PFSK-1 (cell line): ENCODE measurements around the gene FTCDNL1.

Source experiments
- POLR2AphosphoS5 ChIP-seq: IDR thresholded peaks from 2 replicates; pipeline ENCODE4 v1.6.1; 2012; ENCODE audit warnings: low read depth, mild to moderate bottlenecking, control low read depth, low read length, moderate library complexity
- REST ChIP-seq, 2 experiments: IDR thresholded peaks; 2 replicates each; pipeline versions ENCODE4 v1.6.1 to v1.8.0; 2011 to 2012; ENCODE audit warnings: low read depth in 2 of 2, low read length in 2 of 2, control low read depth in 1 of 2, inconsistent platforms in 1 of 2, mild to moderate bottlenecking in 1 of 2, moderate library complexity in 1 of 2; ENCODE audit not compliant: insufficient read depth in 1 of 2
- SIN3A ChIP-seq: IDR thresholded peaks from 2 replicates; pipeline ENCODE4 v1.6.1; 2012; ENCODE audit warnings: mild to moderate bottlenecking, low read length, moderate library complexity, borderline replicate concordance; ENCODE audit not compliant: insufficient read depth
- TAF1 ChIP-seq: IDR thresholded peaks from 2 replicates; pipeline ENCODE4 v1.6.1; 2012; ENCODE audit warnings: low read length, control low read depth, borderline replicate concordance; ENCODE audit not compliant: insufficient read depth

DNA sequence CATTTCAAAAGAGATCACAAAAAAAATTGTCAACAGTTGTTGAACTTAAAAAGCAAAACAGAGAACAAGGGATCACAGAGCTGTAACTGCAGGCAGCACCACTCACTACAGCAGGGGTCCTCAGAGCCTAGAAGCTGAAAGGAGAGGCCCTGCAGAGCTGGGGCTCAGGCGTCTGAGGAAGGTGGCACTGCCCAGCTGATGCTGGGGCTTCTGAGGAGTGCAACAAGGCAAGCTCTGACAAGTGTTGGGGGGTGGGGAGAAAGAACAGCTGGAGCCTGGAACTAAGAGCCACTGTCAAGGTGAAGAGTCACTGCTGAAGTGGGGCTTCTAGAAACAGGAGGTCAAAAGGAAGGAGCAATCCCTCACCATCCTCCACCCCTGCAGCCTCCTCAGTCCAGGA is 46.2 kb downstream of the FTCDNL1 start:
- TF ChIP-seq SIN3A (no peak), POLR2AphosphoS5 (no peak), TAF1 (no peak), REST (IDR thresholded peaks at IDR 0.05; ENCODE audit: insufficient read depth in 1 of 2, low read depth in 2 of 2, low read length in 2 of 2) (no peak)
